WERI-Rb-1 (cell line): ENCODE results near the gene IFITM2.
"Not testable (repeated sequence)": the region's sequence is repeated elsewhere in the genome, so short reads cannot be mapped to it uniquely, and the experiment has no call there.

Experiments used
- DNase-seq: peaks from one replicate; pipeline ENCODE4 v3.0.0-alpha.2; 2020
- H3K27ac ChIP-seq: fragments of 250-450 bp; sonication (Bioruptor Pico); 2 replicates; pipeline ENCODE4 v1.5.1; 2020; ENCODE audit warnings: mild to moderate bottlenecking, moderate library complexity
- H3K27me3 ChIP-seq: fragments of 250-450 bp; sonication (Bioruptor Pico); 2 replicates; pipeline ENCODE4 v1.5.1; 2021; ENCODE audit warnings: mild to moderate bottlenecking, low read depth, moderate library complexity; ENCODE audit not compliant: insufficient read depth, severe bottlenecking
- H3K36me3 ChIP-seq: fragments of 250-450 bp; sonication (Bioruptor Pico); 2 replicates; pipeline ENCODE4 v1.5.1; 2020; ENCODE audit warnings: mild to moderate bottlenecking, moderate library complexity
- H3K4me3 ChIP-seq: 2 replicates; pipeline ENCODE4 v1.5.1; 2011; ENCODE audit warnings: low read depth, mild to moderate bottlenecking, control low read depth, low read length
- H3K9me3 ChIP-seq: fragments of 250-450 bp; sonication (Bioruptor Pico); 2 replicates; pipeline ENCODE4 v1.5.1; 2021; ENCODE audit warnings: mild to moderate bottlenecking, moderate library complexity; ENCODE audit not compliant: severe bottlenecking
- CTCF ChIP-seq: IDR thresholded peaks from 2 replicates; pipeline ENCODE4 v1.5.1; 2011; ENCODE audit warnings: low read depth, mild to moderate bottlenecking, control low read depth, inconsistent platforms, low read length

IFITM2 gene

GRCh38 chr11:346529-346928 lies 38.9 kb downstream of the IFITM2 start:
- Histone ChIP-seq H3K4me3 (no peak overlapping the region), H3K27me3 (no peaks in the 10 kb centered on the region), H3K9me3 (no peaks in the 10 kb centered on the region), H3K36me3 (no peaks in the 10 kb centered on the region), H3K27ac (no peak overlapping the region)
- no peak for TF ChIP-seq CTCF
- DNase-seq: no peak

- H3K4me3 ChIP-seq, H3K9me3 ChIP-seq, DNase-seq, H3K36me3 ChIP-seq, H3K27me3 ChIP-seq, H3K27ac ChIP-seq: not testable (repeated sequence)
Observed at GRCh38 chr11:349270-349954, 41.8 kb downstream of the IFITM2 start.

GRCh38 chr11:350033-350722 lies 42.6 kb downstream of the IFITM2 start:
- not testable (repeated sequence) for DNase-seq, H3K9me3 ChIP-seq, H3K4me3 ChIP-seq, H3K27ac ChIP-seq, H3K36me3 ChIP-seq, H3K27me3 ChIP-seq

GRCh38 chr11:350723-351255 lies 43.2 kb downstream of the IFITM2 start:
- H3K27me3 ChIP-seq: no peaks in the 10 kb centered on the region
- H3K9me3 ChIP-seq: no peaks in the 10 kb centered on the region
- no peak overlapping the region for H3K4me3 ChIP-seq
- no peak for TF ChIP-seq CTCF
- DNase-seq: no peak
- H3K36me3 ChIP-seq: no peaks in the 10 kb centered on the region
- H3K27ac ChIP-seq: no peak overlapping the region

- Histone ChIP-seq H3K27me3 (no peaks in the 10 kb centered on the region), H3K36me3 (no peaks in the 10 kb centered on the region), H3K27ac (no peak overlapping the region), H3K4me3 (no peak overlapping the region), H3K9me3 (no peaks in the 10 kb centered on the region)
- no peak for DNase-seq
- TF ChIP-seq CTCF: no peak
Observed at GRCh38 chr11:351411-351810, 43.8 kb downstream of the IFITM2 start.

GRCh38 chr11:352456-353031 lies 44.9 kb downstream of the IFITM2 start:
- Histone ChIP-seq H3K4me3 (no peak overlapping the region), H3K27ac (no peak overlapping the region), H3K9me3 (no peaks in the 10 kb centered on the region), H3K27me3 (no peaks in the 10 kb centered on the region), H3K36me3 (no peaks in the 10 kb centered on the region)
- DNase-seq: no peak
- TF ChIP-seq CTCF: no peak
